NT2/D1 (cell line): ENCODE data around the gene CD58.

Experiments used
- SUZ12 ChIP-seq: IDR thresholded peaks from 2 replicates; pipeline ENCODE4 v1.6.1; 2011; ENCODE audit not compliant: insufficient read length, insufficient read depth; ENCODE audit errors: extremely low read depth
- YY1 ChIP-seq: IDR thresholded peaks from 2 replicates; pipeline ENCODE4 v1.6.1; 2011; ENCODE audit not compliant: insufficient read length, insufficient read depth
- ZNF274 ChIP-seq: IDR thresholded peaks from 2 replicates; pipeline ENCODE4 v1.6.1; 2011; ENCODE audit warnings: mild to moderate bottlenecking, low read depth, low read length

GRCh38 chr1:116567790-116568661, 2.8 kb downstream of the CD58 start:
- TF ChIP-seq ZNF274 = no peak
- TF ChIP-seq YY1 = no peak
- TF ChIP-seq SUZ12 = no peak
